Lower leg skin (tissue), 3 donors: ENCODE results near the gene MMADHC.

Experiments used
- CTCF ChIP-seq, 3 donors: fragments of 450-650 bp; IDR thresholded peaks; one replicate each; pipeline ENCODE4 v1.5.1; 2016; ENCODE audit warnings: antibody characterized with exemption in 3 of 3, mild to moderate bottlenecking in 3 of 3, moderate library complexity in 2 of 3
- POLR2A ChIP-seq, 2 donors: fragments of 450-650 bp; IDR thresholded peaks; one replicate each; pipeline ENCODE4 v1.6.1; 2016 to 2017; ENCODE audit warnings: antibody characterized with exemption in 2 of 2, mild to moderate bottlenecking in 1 of 2, moderate library complexity in 1 of 2

GRCh38 chr2:149527998-149528755, 59.4 kb downstream of the MMADHC start:
- no peak for TF ChIP-seq POLR2A (IDR thresholded peaks at IDR 0.05)
- no peak for TF ChIP-seq CTCF (IDR thresholded peaks at IDR 0.05)
